ENCODE results near the gene SCN5A.

The SCN5A gene

GRCh38 chr3:38600551-38600950 lies 48.9 kb downstream of the SCN5A start:
- no peak for DNase-seq (ENCODE audit: low read depth)

DNA sequence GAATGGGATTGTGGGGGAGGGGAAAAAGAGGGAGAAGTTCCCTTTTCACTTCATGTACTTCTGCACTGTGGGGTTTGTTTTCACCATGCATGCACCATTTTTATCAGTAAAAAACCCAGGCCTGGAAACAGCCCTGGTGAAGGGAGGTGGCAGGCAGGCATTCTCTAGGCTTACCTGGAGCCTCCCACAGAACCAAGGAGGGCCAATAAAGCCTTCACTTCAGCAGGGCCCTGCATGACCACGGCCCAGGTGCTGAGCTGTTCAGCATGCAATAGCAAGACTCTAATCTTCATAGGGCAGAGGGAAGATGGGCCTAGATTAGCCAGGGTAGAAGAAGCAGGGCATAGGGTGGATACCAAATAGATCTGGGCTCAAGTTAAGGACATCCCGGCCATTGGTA lies 49.6 kb downstream of the SCN5A start:
- no peak for DNase-seq (ENCODE audit: low read depth)

DNA sequence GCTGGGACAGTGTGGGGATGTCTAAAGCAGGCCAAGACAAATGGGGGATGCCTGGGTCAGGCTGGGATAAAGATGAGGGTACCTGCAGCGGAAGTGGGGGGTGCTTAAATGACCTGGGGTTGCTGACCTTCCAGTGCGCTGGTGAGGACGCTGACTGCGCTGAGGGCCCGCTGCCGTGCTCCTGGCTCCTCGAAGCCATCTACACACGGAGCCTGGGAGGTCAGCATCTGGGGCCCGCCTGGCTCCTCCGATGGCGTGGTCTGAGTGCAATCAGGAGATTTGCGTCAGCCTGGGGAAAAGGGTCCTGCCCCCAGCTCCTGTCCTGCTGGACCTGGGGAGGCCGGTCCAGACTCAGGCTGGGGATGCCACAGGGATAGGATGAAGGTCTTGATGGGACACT lies 50.7 kb downstream of the SCN5A start:
- DNase-seq (ENCODE audit: low read depth), result no peak

- DNase-seq (ENCODE audit: low read depth), result no peak
Observed at GRCh38 chr3:38597502-38598060, 51.9 kb downstream of the SCN5A start.

DNA sequence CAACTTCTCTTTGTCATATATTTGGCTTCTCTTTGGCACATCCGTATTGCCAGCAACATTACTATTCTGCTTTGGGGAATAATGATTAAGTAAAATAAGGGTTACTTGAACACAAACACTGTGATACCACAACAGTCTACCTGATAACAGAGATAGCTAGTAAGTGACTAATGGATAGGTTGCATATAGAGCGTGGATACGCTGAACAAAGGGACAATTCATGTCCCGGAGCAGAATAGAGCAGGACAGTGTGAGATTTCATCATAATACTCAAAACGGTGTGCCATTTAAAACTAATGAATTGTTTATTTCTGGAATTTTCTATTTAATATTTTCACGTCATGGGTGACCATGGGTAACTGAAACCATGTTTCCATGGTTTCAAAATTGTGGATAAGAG lies 54.1 kb downstream of the SCN5A start:
- no peak for DNase-seq (ENCODE audit: low read depth)

- DNase-seq (ENCODE audit: low read depth), result no peak
Observed at GRCh38 chr3:38590521-38590920, 59.0 kb downstream of the SCN5A start.

- no peak for DNase-seq (ENCODE audit: low read depth)
Observed at GRCh38 chr3:38588995-38589937, 60.2 kb downstream of the SCN5A start.

- no peak for DNase-seq (ENCODE audit: low read depth)
Observed at GRCh38 chr3:38588371-38588971, 61.0 kb downstream of the SCN5A start.

GRCh38 chr3:38587548-38588131 lies 61.8 kb downstream of the SCN5A start:
- no peak for DNase-seq (ENCODE audit: low read depth)

- DNase-seq (ENCODE audit: low read depth), result no peak
Observed at GRCh38 chr3:38586546-38587520, 62.7 kb downstream of the SCN5A start.

DNA sequence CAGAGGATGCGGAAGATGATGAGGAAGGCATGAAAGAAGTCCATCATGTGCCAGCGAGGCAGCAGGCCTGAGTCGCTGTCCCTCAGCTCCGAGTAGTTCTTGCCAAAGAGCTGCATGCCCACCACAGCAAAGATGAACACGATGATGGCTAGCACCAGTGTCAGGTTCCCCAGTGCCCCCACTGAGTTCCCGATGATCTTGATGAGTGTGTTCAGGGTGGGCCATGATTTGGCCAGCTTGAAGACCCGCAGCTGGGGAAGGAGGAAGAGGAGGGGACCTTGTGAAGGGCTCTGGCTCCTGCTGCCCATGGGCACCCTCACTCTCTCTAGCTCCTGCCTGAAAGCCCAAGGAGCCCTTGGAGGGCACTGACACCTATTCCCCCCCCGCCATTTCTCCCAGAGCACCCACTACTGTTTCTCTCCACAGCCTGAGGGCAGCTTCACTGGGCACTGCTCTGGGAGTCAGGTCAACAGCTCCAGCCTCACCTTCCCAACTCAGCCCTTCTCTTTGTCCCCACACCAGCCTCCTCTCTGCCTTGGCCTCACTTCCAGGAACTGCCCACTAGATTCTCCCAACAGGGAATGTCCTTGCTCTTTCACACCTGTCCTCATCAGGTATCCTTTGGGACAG lies 63.6 kb downstream of the SCN5A start:
- DNase-seq (ENCODE audit: low read depth), result no peak

DNA sequence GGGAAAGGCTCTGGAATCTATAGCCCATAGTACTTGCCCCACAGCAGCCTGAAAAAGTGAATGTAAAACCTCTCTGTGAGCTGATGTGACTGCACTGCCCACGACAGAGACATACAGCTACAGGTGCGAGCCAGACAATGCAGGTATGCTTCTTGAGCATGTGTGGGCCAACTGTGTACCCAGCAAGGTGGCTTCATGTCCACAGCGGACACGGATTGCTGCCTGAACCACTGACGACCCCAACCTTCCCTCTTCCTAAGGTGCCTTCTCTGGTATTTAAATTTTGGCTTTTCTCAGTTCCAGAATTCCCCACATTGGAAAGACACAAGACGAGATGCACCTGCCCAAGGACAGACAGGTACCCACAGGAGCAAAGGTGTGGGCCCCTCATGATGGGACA lies 65.8 kb downstream of the SCN5A start:
- no peak for DNase-seq (ENCODE audit: low read depth)

DNA sequence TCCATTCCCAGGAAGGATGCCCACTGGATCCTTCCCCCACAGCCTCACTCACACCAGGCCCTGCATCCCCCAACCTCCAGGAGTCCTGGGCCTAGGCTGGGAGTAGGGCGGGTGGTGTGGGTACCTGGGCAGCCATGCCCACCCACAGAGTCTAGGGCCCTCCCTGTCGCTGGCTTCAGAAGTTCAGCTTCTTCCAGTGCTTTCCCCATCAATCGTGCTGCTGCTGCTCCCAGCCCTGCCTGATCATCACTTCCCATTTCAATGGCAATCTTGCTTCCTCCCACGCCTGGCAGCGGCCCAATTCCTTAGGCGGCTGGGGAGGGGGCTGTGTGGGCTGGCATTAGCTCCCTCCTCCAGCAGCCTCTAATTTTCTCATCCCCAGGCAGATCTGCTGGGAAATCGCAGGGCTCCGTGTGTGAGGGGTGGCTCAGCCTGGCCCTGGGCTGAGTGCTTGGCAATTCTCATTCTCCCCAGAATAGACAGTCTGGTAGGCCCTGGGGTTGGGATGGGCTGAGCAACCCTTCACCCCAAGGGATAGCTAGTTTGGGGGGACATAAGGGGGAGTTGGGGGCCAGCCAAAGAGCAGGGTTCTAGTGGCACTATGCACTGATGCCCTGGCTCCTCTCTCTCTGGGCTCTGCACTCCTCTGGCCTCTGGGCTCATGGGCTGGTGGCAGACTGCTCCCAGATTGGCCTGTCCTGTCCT lies 66.4 kb downstream of the SCN5A start:
- DNase-seq (ENCODE audit: low read depth), result no peak

DNA sequence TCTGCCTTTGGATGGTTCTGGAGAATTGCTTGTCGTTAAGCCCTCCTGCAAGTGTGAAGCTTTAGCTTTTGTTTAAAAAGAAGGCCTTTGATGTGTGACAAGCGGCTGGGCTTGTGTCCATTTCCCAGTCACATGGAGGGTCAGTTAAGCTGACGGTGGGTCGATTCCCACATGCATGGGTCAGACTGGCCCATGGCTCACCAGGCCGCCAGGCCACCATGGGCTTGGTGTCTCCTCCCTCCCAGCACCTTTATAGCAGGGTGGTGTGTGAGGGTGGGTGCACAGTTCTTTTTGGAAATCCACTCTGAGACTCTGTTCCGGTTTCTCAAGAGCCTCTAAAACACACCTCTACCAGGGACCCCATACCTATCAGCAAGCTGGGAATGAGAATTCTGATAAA lies 67.2 kb downstream of the SCN5A start:
- DNase-seq (ENCODE audit: low read depth), result no peak

DNA sequence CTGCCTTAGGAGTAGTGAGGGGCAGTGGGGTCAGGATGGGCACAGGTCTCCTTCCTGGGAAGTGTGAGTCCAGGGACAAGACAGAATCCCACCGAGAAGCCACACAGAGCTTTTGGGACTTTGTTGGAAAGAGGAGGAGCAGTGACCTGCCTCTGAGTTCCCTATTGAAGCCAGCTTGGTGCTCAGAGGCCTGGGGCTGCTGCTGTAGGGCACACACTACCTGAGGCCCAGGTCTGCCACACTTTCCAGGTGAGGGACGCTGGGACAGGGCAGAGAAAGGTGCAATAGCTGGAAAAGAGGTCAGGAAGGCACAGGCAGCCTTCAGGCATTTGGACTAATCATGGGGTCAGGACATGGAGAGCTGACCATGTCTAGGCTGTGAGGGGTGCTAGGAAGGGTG lies 67.7 kb downstream of the SCN5A start:
- no peak for DNase-seq (ENCODE audit: low read depth)

GRCh38 chr3:38580450-38581382 lies 68.8 kb downstream of the SCN5A start:
- DNase-seq (ENCODE audit: low read depth), result no peak

DNA sequence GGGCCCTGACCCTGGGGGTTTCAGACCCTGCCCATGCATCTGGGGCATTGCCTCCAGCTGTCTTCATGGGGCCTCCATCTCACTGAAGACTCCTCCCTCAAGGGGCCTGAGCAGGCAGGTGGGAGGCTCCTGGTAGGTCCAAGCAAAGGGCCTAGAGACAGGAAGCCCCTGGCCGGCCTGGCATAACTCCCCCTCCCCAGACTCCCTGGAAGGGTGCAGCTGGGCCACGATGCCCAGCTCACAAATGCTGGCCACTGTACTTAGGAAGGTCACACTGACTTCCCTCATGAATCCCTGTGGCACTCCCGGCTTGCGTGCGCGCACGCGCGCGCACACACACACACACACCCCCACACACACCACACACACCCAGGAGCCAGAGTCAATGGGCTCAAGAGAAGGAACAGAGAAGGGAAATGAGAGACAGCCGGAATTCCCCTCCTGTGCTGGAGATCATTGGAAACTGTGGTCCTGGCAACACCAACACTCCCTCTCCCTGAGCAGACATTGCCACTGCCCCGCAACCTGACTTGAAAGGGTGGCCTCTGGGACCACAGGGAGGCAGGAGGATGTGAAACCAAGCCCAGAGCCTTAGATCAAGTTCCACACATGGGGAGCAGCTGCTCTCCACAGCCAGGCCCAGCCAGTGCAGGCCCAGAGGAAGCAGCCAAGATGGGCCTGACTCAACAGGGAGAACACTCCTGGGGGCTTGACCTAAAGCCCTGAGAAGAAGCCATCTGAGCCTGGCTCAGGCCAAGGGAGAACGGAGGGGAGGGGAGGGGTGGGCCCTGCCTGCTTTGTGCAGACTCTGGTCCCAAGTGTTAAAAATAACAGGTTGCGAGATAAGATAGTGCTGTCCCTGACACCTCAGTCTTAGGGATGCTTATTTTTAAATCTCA lies 69.7 kb downstream of the SCN5A start:
- DNase-seq (ENCODE audit: low read depth), result no peak

GRCh38 chr3:38579141-38579540 lies 70.3 kb downstream of the SCN5A start:
- DNase-seq (ENCODE audit: low read depth), result no peak
